BLaER1 treated with 17β-estradiol and CSF1 and Interleukin-3, amounts not matched to agents 10 nM and 100 nM (cell line): ENCODE results near the gene HES5.
A peak's percentile ranks its signal among the peaks of the same experiment; 100 is the strongest.

ENCODE experiments used
- H3K27ac ChIP-seq, 11 experiments: shearing (Covaris generic); formaldehyde crosslinking; 2 replicates each; pipeline ENCODE4 v1.8.1; 2022
- H3K27me3 ChIP-seq, 11 experiments: shearing (Covaris generic); formaldehyde crosslinking; 2 replicates each; pipeline ENCODE4 v1.8.1; 2022
- H3K36me3 ChIP-seq, 11 experiments: shearing (Covaris generic); formaldehyde crosslinking; 2 replicates each; pipeline ENCODE4 v1.8.1; 2022
- H3K4me1 ChIP-seq, 10 experiments: shearing (Covaris generic); formaldehyde crosslinking; 2 replicates each; pipeline ENCODE4 v1.8.1; 2022
- H3K4me2 ChIP-seq, 11 experiments: shearing (Covaris generic); formaldehyde crosslinking; 2 replicates each; pipeline ENCODE4 v1.8.1; 2022
- H3K4me3 ChIP-seq, 10 experiments: shearing (Covaris generic); formaldehyde crosslinking; 2 replicates each; pipeline ENCODE4 v1.8.1; 2022
- H3K9ac ChIP-seq, 11 experiments: shearing (Covaris generic); formaldehyde crosslinking; 2 replicates each; pipeline ENCODE4 v1.8.1; 2022
- H3K9me3 ChIP-seq, 11 experiments: shearing (Covaris generic); formaldehyde crosslinking; replicated peaks in 1 of 11; 2 replicates each; pipeline ENCODE4 v1.8.1; 2022
- H4K20me1 ChIP-seq, 11 experiments: shearing (Covaris generic); formaldehyde crosslinking; 2 replicates each; pipeline ENCODE4 v1.8.1; 2022
- Cebpa-rat ChIP-seq, 11 experiments: shearing (Covaris generic); IDR thresholded peaks; 2 replicates each; pipeline ENCODE4 v1.8.1; 2022

HES5 gene

GRCh38 chr1:2488688-2489087, 41.4 kb downstream of the HES5 start:
- no peak overlapping the region for H3K4me3 ChIP-seq
- peaks cover 0 to 16% (median 2%) of the 10 kb centered on the region in 11 experiments; a peak in 11 of 22 replicates for H3K27me3 ChIP-seq
- H3K36me3 ChIP-seq, result no peaks in the 10 kb centered on the region
- H3K27ac ChIP-seq, result no peak overlapping the region
- peaks cover 0 to 18% (median 15%) of the 10 kb centered on the region in 10 experiments; a peak in 15 of 20 replicates for H3K4me1 ChIP-seq
- no peak overlapping the region for H3K9ac ChIP-seq
- H4K20me1 ChIP-seq, result peaks cover 0 to 49% (median 4%) of the 10 kb centered on the region in 11 experiments; a peak in 10 of 22 replicates
- TF ChIP-seq Cebpa-rat (IDR thresholded peaks at IDR 0.05), result no peak
- peaks cover 11 to 18% (median 14%) of the 10 kb centered on the region in 11 experiments; a peak in 19 of 22 replicates for H3K9me3 ChIP-seq
- no peak overlapping the region for H3K4me2 ChIP-seq

- Histone ChIP-seq H3K4me3 (no peak overlapping the region), H3K27ac (no peak overlapping the region), H3K4me1 (peaks cover 10 to 21% (median 20%) of the 10 kb centered on the region in 10 experiments), H3K4me2 (no peak overlapping the region), H4K20me1 (peaks cover 0 to 48% (median 13%) of the 10 kb centered on the region in 11 experiments; a peak in 12 of 22 replicates), H3K36me3 (no peaks in the 10 kb centered on the region), H3K9ac (no peak overlapping the region), H3K27me3 (no peaks in the 10 kb centered on the region), H3K9me3 (peaks cover 11 to 18% (median 14%) of the 10 kb centered on the region in 11 experiments; a peak in 19 of 22 replicates)
- no peak for TF ChIP-seq Cebpa-rat (IDR thresholded peaks at IDR 0.05)
Observed at GRCh38 chr1:2486558-2486957, 43.5 kb downstream of the HES5 start.

- peaks cover 11 to 18% (median 14%) of the 10 kb centered on the region in 11 experiments; a peak in 19 of 22 replicates for H3K9me3 ChIP-seq
- H4K20me1 ChIP-seq, result peaks cover 0 to 48% (median 19%) of the 10 kb centered on the region in 11 experiments; a peak in 13 of 22 replicates
- peaks cover 16 to 26% (median 25%) of the 10 kb centered on the region in 10 experiments for H3K4me1 ChIP-seq
- no peak overlapping the region for H3K27ac ChIP-seq
- H3K9ac ChIP-seq, result no peak overlapping the region
- no peak for TF ChIP-seq Cebpa-rat (IDR thresholded peaks at IDR 0.05)
- no peak overlapping the region for H3K4me3 ChIP-seq
- H3K4me2 ChIP-seq, result 0 out of 22 replicates have a peak overlapping the region, but pooled peaks of 1 of the 11 experiments have one; percentile 7
- no peaks in the 10 kb centered on the region for H3K36me3 ChIP-seq
- no peaks in the 10 kb centered on the region for H3K27me3 ChIP-seq
Observed at GRCh38 chr1:2486041-2486440, 44.0 kb downstream of the HES5 start.

GRCh38 chr1:2483970-2484369, 46.1 kb downstream of the HES5 start:
- Histone ChIP-seq H3K27me3 (no peaks in the 10 kb centered on the region), H4K20me1 (peaks cover 0 to 62% (median 25%) of the 10 kb centered on the region in 11 experiments; a peak in 14 of 22 replicates), H3K27ac (no peak overlapping the region), H3K9me3 (peaks cover 9 to 12% (median 10%) of the 10 kb centered on the region in 11 experiments; a peak in 19 of 22 replicates), H3K9ac (no peak overlapping the region), H3K4me3 (no peak overlapping the region), H3K36me3 (no peaks in the 10 kb centered on the region), H3K4me1 (peaks cover 28 to 47% (median 46%) of the 10 kb centered on the region in 10 experiments), H3K4me2 (no peak overlapping the region)
- TF ChIP-seq Cebpa-rat (IDR thresholded peaks at IDR 0.05), result no peak

- H3K27me3 ChIP-seq, result no peaks in the 10 kb centered on the region
- H3K9me3 ChIP-seq, result peaks cover 0 to 3% (median under 1%) of the 10 kb centered on the region in 11 experiments; a peak in 5 of 22 replicates
- H4K20me1 ChIP-seq, result peaks cover 0 to 71% (median 25%) of the 10 kb centered on the region in 11 experiments; a peak in 14 of 22 replicates
- H3K4me3 ChIP-seq, result no peak overlapping the region
- H3K4me2 ChIP-seq, result peak overlapping the region in 10 of 11 experiments; percentile 16 to 99 (median 74); a peak in 17 of 22 replicates
- peaks cover 28 to 56% (median 54%) of the 10 kb centered on the region in 10 experiments for H3K4me1 ChIP-seq
- no peak for TF ChIP-seq Cebpa-rat (IDR thresholded peaks at IDR 0.05)
- no peak overlapping the region for H3K9ac ChIP-seq
- H3K36me3 ChIP-seq, result no peaks in the 10 kb centered on the region
- H3K27ac ChIP-seq, result no peak overlapping the region
Observed at GRCh38 chr1:2483026-2483425, 47.0 kb downstream of the HES5 start.

- Histone ChIP-seq H3K9ac (no peak overlapping the region; a peak in 1 of 22 replicates), H4K20me1 (peaks cover 0 to 72% (median 23%) of the 10 kb centered on the region in 11 experiments; a peak in 14 of 22 replicates), H3K9me3 (no peaks in the 10 kb centered on the region), H3K27ac (no peak overlapping the region), H3K27me3 (no peaks in the 10 kb centered on the region), H3K36me3 (no peaks in the 10 kb centered on the region), H3K4me1 (peaks cover 28 to 61% (median 58%) of the 10 kb centered on the region in 10 experiments), H3K4me2 (peak overlapping the region; percentile 52 to 99 (median 73)), H3K4me3 (no peak overlapping the region)
- TF ChIP-seq Cebpa-rat (IDR thresholded peaks at IDR 0.05), result no peak
Observed at GRCh38 chr1:2482588-2482987, 47.5 kb downstream of the HES5 start.

- Histone ChIP-seq H3K9ac (peak overlapping the region in 3 of 11 experiments; percentile 16 to 30 (median 27); a peak in 3 of 22 replicates), H3K27ac (no peak overlapping the region), H3K4me1 (peaks cover 28 to 68% (median 65%) of the 10 kb centered on the region in 10 experiments), H3K4me2 (peak overlapping the region; percentile 52 to 99 (median 73)), H4K20me1 (peaks cover 0 to 76% (median 23%) of the 10 kb centered on the region in 11 experiments; a peak in 14 of 22 replicates), H3K9me3 (no peaks in the 10 kb centered on the region), H3K27me3 (no peaks in the 10 kb centered on the region), H3K4me3 (no peak overlapping the region), H3K36me3 (no peaks in the 10 kb centered on the region)
- no peak for TF ChIP-seq Cebpa-rat (IDR thresholded peaks at IDR 0.05)
Observed at GRCh38 chr1:2481885-2482284, 48.2 kb downstream of the HES5 start.

GRCh38 chr1:2480986-2481364, 49.1 kb downstream of the HES5 start:
- Histone ChIP-seq H3K27me3 (no peaks in the 10 kb centered on the region), H3K36me3 (no peaks in the 10 kb centered on the region), H3K9me3 (no peaks in the 10 kb centered on the region), H3K9ac (peak overlapping the region in 3 of 11 experiments; percentile 16 to 30 (median 27); a peak in 3 of 22 replicates), H4K20me1 (peaks cover 0 to 81% (median 23%) of the 10 kb centered on the region in 11 experiments; a peak in 14 of 22 replicates), H3K4me1 (peaks cover 28 to 77% (median 73%) of the 10 kb centered on the region in 10 experiments), H3K27ac (no peak overlapping the region), H3K4me2 (peak overlapping the region; percentile 52 to 99 (median 73); a peak in 21 of 22 replicates), H3K4me3 (no peak overlapping the region)
- TF ChIP-seq Cebpa-rat (IDR thresholded peaks at IDR 0.05), result no peak

- no peak overlapping the region for H3K4me3 ChIP-seq
- H3K9ac ChIP-seq, result peak overlapping the region in 2 of 11 experiments; percentile 27 to 37; a peak in 1 of 22 replicates
- peaks cover 0 to 81% (median 23%) of the 10 kb centered on the region in 11 experiments; a peak in 14 of 22 replicates for H4K20me1 ChIP-seq
- no peak for TF ChIP-seq Cebpa-rat (IDR thresholded peaks at IDR 0.05)
- H3K27ac ChIP-seq, result no peak overlapping the region
- no peaks in the 10 kb centered on the region for H3K9me3 ChIP-seq
- H3K4me2 ChIP-seq, result peak overlapping the region; percentile 52 to 99 (median 73); a peak in 20 of 22 replicates
- H3K4me1 ChIP-seq, result peaks cover 28 to 83% (median 79%) of the 10 kb centered on the region in 10 experiments
- H3K27me3 ChIP-seq, result no peaks in the 10 kb centered on the region
- H3K36me3 ChIP-seq, result no peaks in the 10 kb centered on the region
Observed at GRCh38 chr1:2480236-2480985, 49.7 kb downstream of the HES5 start.
